H1 (cell line): ENCODE results near the gene SLC25A21. TPM values are rescaled to one million over a fixed set of nuclear protein-coding genes. Genes with fewer than 3 reads are reported as not detected.

Source experiments
- CTCF ChIA-PET: fragments of 300-600 bp; sonication (Branson Sonifier 250); formaldehyde crosslinking; loops from one replicate; lab custom pipeline; 2021; ENCODE audit not compliant: partially characterized antibody; lab: Charles Lee
- POLR2A ChIA-PET: fragments of 300-600 bp; sonication (Branson Sonifier 250); formaldehyde crosslinking; loops from one replicate; lab custom pipeline; 2021; ENCODE audit warnings: inconsistent platforms; ENCODE audit not compliant: partially characterized antibody; lab: Charles Lee
- DNase-seq, 2 experiments: peaks; one replicate each; pipeline versions ENCODE4 v3.0.0 to v3.0.0-alpha.2; 2010 to 2022; ENCODE audit warnings: low spot score in 2 of 2, low read depth in 1 of 2, mixed read lengths in 1 of 2
- FAIRE-seq: peaks from 2 replicates; lab custom pipeline; 2011; peaks lifted over from hg19 to GRCh38; lab: Jason Lieb, UNC
- H2AFZ ChIP-seq: 2 replicates; pipeline ENCODE4 v1.8.1; 2012; ENCODE audit warnings: low read length, inconsistent platforms
- H2AK5ac ChIP-seq: 2 replicates; pipeline ENCODE4 v1.6.1; 2013; ENCODE audit warnings: low read depth, low read length
- H2BK120ac ChIP-seq: replicated peaks from 2 replicates; pipeline ENCODE3; 2013; ENCODE audit warnings: low read depth, low read length, inconsistent platforms
- H2BK12ac ChIP-seq: 2 replicates; pipeline ENCODE4 v1.6.1; 2013; ENCODE audit warnings: low read depth, low read length
- H2BK15ac ChIP-seq: 2 replicates; pipeline ENCODE4 v1.6.1; 2013; ENCODE audit warnings: low read length
- H2BK20ac ChIP-seq: 2 replicates; pipeline ENCODE4 v1.6.1; 2013; ENCODE audit warnings: low read length
- H2BK5ac ChIP-seq: 2 replicates; pipeline ENCODE4 v1.6.1; 2013; ENCODE audit warnings: low read depth, low read length
- H3K14ac ChIP-seq: 2 replicates; pipeline ENCODE4 v1.6.1; 2013; ENCODE audit warnings: inconsistent platforms; ENCODE audit not compliant: insufficient read length
- H3K18ac ChIP-seq: 2 replicates; pipeline ENCODE4 v1.6.1; 2013; ENCODE audit warnings: low read length; ENCODE audit errors: extremely low read depth
- H3K23ac ChIP-seq: 2 replicates; pipeline ENCODE4 v1.6.1; 2013; ENCODE audit warnings: inconsistent platforms; ENCODE audit not compliant: insufficient read length
- H3K23me2 ChIP-seq: 2 replicates; pipeline ENCODE4 v1.6.1; 2013; ENCODE audit warnings: low read depth, low read length
- H3K27ac ChIP-seq: 2 replicates; pipeline ENCODE4 v1.6.1; 2011; ENCODE audit warnings: low read depth, low read length, inconsistent platforms
- H3K27me3 ChIP-seq, 4 experiments: replicated peaks in 1 of 4; 1 replicate in 1 of 4; 2 replicates in 3 of 4; pipeline versions ENCODE4 v1.6.1 to v1.8.1; 2011 to 2013; ENCODE audit warnings: low read length in 3 of 4, mild to moderate bottlenecking in 3 of 4, inconsistent platforms in 2 of 4, mixed read lengths in 2 of 4, moderate library complexity in 1 of 4; ENCODE audit not compliant: control insufficient read depth in 3 of 4, insufficient read depth in 3 of 4; ENCODE audit errors: extremely low read depth in 1 of 4
- H3K36me3 ChIP-seq, 4 experiments: 2 replicates each; pipeline versions ENCODE4 v1.6.1 to v1.8.1; 2011 to 2013; ENCODE audit warnings: mild to moderate bottlenecking in 4 of 4, low read length in 3 of 4, moderate library complexity in 2 of 4, control low read depth in 1 of 4, inconsistent platforms in 1 of 4; ENCODE audit not compliant: insufficient read depth in 4 of 4, control insufficient read depth in 2 of 4
- H3K4ac ChIP-seq: replicated peaks from 2 replicates; pipeline ENCODE3; 2013; ENCODE audit warnings: low read length, low read depth, mixed read lengths, inconsistent platforms; ENCODE audit not compliant: insufficient read length
- H3K4me1 ChIP-seq, 4 experiments: replicated peaks in 1 of 4; 1 replicate in 1 of 4; 2 replicates in 3 of 4; pipeline versions ENCODE4 v1.6.1 to v1.8.1; 2011 to 2013; ENCODE audit warnings: low read length in 3 of 4, inconsistent platforms in 2 of 4, mixed read lengths in 1 of 4; ENCODE audit not compliant: insufficient read depth in 4 of 4, control insufficient read depth in 3 of 4
- H3K4me2 ChIP-seq, 2 experiments: 2 replicates each; pipeline versions ENCODE4 v1.6.1 to v1.8.1; 2011 to 2013; ENCODE audit warnings: low read depth in 2 of 2, low read length in 2 of 2, control low read depth in 1 of 2, inconsistent platforms in 1 of 2, mild to moderate bottlenecking in 1 of 2; ENCODE audit not compliant: insufficient read depth in 1 of 2
- H3K4me3 ChIP-seq, 4 experiments: fragments of 200-600, 300-600 bp in 1 of 4; sonication (generic), shearing (Covaris generic), sonication (Bioruptor Twin) in 1 of 4; 2 replicates each; pipeline versions ENCODE4 v1.5.1 to v1.8.1; 2011 to 2016; ENCODE audit warnings: low read length in 4 of 4, low read depth in 3 of 4, control low read depth in 2 of 4, inconsistent platforms in 2 of 4, mild to moderate bottlenecking in 2 of 4, mixed read lengths in 1 of 4, moderate library complexity in 1 of 4; ENCODE audit not compliant: insufficient read depth in 2 of 4; ENCODE audit errors: extremely low read depth in 1 of 4
- H3K56ac ChIP-seq: replicated peaks from 2 replicates; pipeline ENCODE3; 2013; ENCODE audit warnings: low read depth, mild to moderate bottlenecking, mixed read lengths, low read length, inconsistent platforms; ENCODE audit not compliant: insufficient read length
- H3K79me1 ChIP-seq: 2 replicates; pipeline ENCODE4 v1.6.1; 2013; ENCODE audit warnings: low read depth, low read length, control low read depth
- H3K79me2 ChIP-seq, 2 experiments: 2 replicates each; pipeline versions ENCODE4 v1.6.1 to v1.8.1; 2012 to 2013; ENCODE audit warnings: low read length in 2 of 2, mild to moderate bottlenecking in 2 of 2, inconsistent platforms in 1 of 2; ENCODE audit not compliant: insufficient read depth in 2 of 2, control insufficient read depth in 1 of 2
- H3K9ac ChIP-seq, 4 experiments: replicated peaks in 1 of 4; 1 replicate in 1 of 4; 2 replicates in 3 of 4; pipeline versions ENCODE4 v1.6.1 to v1.8.1; 2011 to 2013; ENCODE audit warnings: low read depth in 3 of 4, low read length in 3 of 4, control low read depth in 2 of 4, mild to moderate bottlenecking in 2 of 4, moderate library complexity in 2 of 4, inconsistent platforms in 1 of 4; ENCODE audit errors: extremely low read depth in 1 of 4
- H3K9me3 ChIP-seq, 2 experiments: 2 replicates each; pipeline versions ENCODE4 v1.6.1 to v1.8.1; 2012 to 2013; ENCODE audit warnings: mild to moderate bottlenecking in 2 of 2, moderate library complexity in 2 of 2, control low read depth in 1 of 2, inconsistent platforms in 1 of 2, low read depth in 1 of 2, low read length in 1 of 2, mixed read lengths in 1 of 2; ENCODE audit not compliant: insufficient read depth in 2 of 2
- H4K20me1 ChIP-seq, 2 experiments: replicated peaks in 1 of 2; 2 replicates each; pipeline versions ENCODE3 to v1.8.1; 2011 to 2013; ENCODE audit warnings: inconsistent platforms in 2 of 2, low read length in 2 of 2, mild to moderate bottlenecking in 1 of 2; ENCODE audit not compliant: insufficient read depth in 2 of 2, control insufficient read depth in 1 of 2
- H4K5ac ChIP-seq: 2 replicates; pipeline ENCODE4 v1.6.1; 2013; ENCODE audit warnings: low read length, low read depth, mixed read lengths, inconsistent platforms; ENCODE audit not compliant: insufficient read length
- H4K8ac ChIP-seq: 2 replicates; pipeline ENCODE4 v1.8.0; 2013; ENCODE audit warnings: mild to moderate bottlenecking, moderate library complexity, low read length, inconsistent platforms; ENCODE audit not compliant: insufficient read depth; ENCODE audit errors: extremely low read depth
- H4K91ac ChIP-seq: replicated peaks from 2 replicates; pipeline ENCODE3; 2013; ENCODE audit warnings: low read length, mixed read lengths, inconsistent platforms; ENCODE audit not compliant: insufficient read length
- BACH1 ChIP-seq: IDR thresholded peaks from 2 replicates; pipeline ENCODE4 v1.6.1; 2012; ENCODE audit warnings: low read length, improper control_type of control experiment
- BCL11A ChIP-seq, 2 experiments: IDR thresholded peaks; one replicate each; pipeline ENCODE4 v1.6.1; 2011; ENCODE audit warnings: low read depth in 2 of 2, low read length in 2 of 2, mild to moderate bottlenecking in 2 of 2
- CBX8 ChIP-seq: fragments of 300-800, 300-1000 bp; sonication (generic); IDR thresholded peaks from 2 replicates; pipeline ENCODE4 v1.7.1; 2016; ENCODE audit warnings: low read depth, low read length, borderline replicate concordance
- CHD1 ChIP-seq: IDR thresholded peaks from 2 replicates; pipeline ENCODE4 v1.6.1; 2012; ENCODE audit warnings: low read depth, low read length, improper control_type of control experiment
- CREB1 ChIP-seq: IDR thresholded peaks from 2 replicates; pipeline ENCODE4 v1.6.1; 2012; ENCODE audit warnings: inconsistent platforms
- KDM1A ChIP-seq: fragments of 200-600, 300-600 bp; sonication (generic); IDR thresholded peaks from 2 replicates; pipeline ENCODE4 v1.7.1; 2016; ENCODE audit warnings: mild to moderate bottlenecking, low read length, borderline replicate concordance
- RAD21 ChIP-seq, 2 experiments: IDR thresholded peaks in 1 of 2; conservative IDR thresholded peaks in 1 of 2; 2 replicates each; pipeline ENCODE4 v1.6.1; 2011; ENCODE audit warnings: low read depth in 2 of 2, low read length in 2 of 2, improper control_type of control experiment in 1 of 2, inconsistent platforms in 1 of 2, mild to moderate bottlenecking in 1 of 2, moderate library complexity in 1 of 2
- SAP30 ChIP-seq: fragments of 300-600 bp; sonication (generic); IDR thresholded peaks from 2 replicates; pipeline ENCODE4 v1.7.1; 2012; ENCODE audit warnings: low read length, moderate library complexity, mild to moderate bottlenecking, inconsistent platforms; ENCODE audit not compliant: insufficient read depth, insufficient replicate concordance
- SIRT6 ChIP-seq: IDR thresholded peaks from one replicate; pipeline ENCODE4 v1.7.1; 2012; ENCODE audit warnings: low read length, inconsistent platforms
- SP2 ChIP-seq: IDR thresholded peaks from 2 replicates; pipeline ENCODE4 v1.6.1; 2012; ENCODE audit warnings: mild to moderate bottlenecking, low read length, inconsistent platforms
- SRF ChIP-seq: IDR thresholded peaks from 2 replicates; pipeline ENCODE4 v1.6.1; 2011; ENCODE audit warnings: mild to moderate bottlenecking, low read depth, low read length, moderate library complexity
- TCF12 ChIP-seq: IDR thresholded peaks from 2 replicates; pipeline ENCODE4 v1.6.1; 2011; ENCODE audit warnings: low read depth, mild to moderate bottlenecking, low read length
- WGBS, 2 experiments: shearing (Covaris generic) in 1 of 2; methylation state at CpG; one replicate each; pipeline versions ENCODE4 v1.1.6 to v1.1.7; 2013 to 2015; ENCODE audit warnings: low lambda C conversion rate in 2 of 2, mixed read lengths in 2 of 2, inconsistent platforms in 1 of 2, low coverage in 1 of 2, missing lambda C conversion rate in 1 of 2; ENCODE audit not compliant: insufficient replicate concordance in 2 of 2, insufficient coverage in 1 of 2, insufficient read length in 1 of 2; ENCODE audit errors: extremely low coverage in 1 of 2, missing lambda C conversion rate in 1 of 2; 5-methylcytosine and 5-hydroxymethylcytosine counted together
- polyA plus RNA-seq, 7 experiments: library from polyadenylated mRNA; depleted of rRNA in 3 of 7; stranded (reverse) in 5 of 7; unstranded in 2 of 7; fragments of >200 nt in 5 of 7; fragments of 200-250 nt in 2 of 7; gene quantifications; 1 replicate in 5 of 7; 2 replicates in 1 of 7; 4 replicates in 1 of 7; pipeline versions ENCODE4 v1.2.1 to v1.2.3, GENCODE V29; 2011 to 2013; ENCODE audit warnings: missing spikeins in 2 of 7, mixed read lengths in 2 of 7
- total RNA-seq: library from RNA; stranded (reverse); fragmentation: NEBNext Ultra II Directional; extraction: Animal tissue kit (Norgen Biotek cat#: 25700); gene quantifications from 2 replicates; pipeline ENCODE4 v1.2.1, GENCODE V29; 2021
- TF ChIP-seq, protein P1 (sequence below): IDR thresholded peaks from 2 replicates; pipeline ENCODE4 v1.6.1; 2012; ENCODE audit warnings: low read length, inconsistent platforms

Gene SLC25A21
- total and polyA plus RNA-seq, 2 of the 8 experiments (the other 6 are each of a cell fraction or from before 2014, with no cell fraction given) = 6.9 to 15.7 TPM

DNA sequence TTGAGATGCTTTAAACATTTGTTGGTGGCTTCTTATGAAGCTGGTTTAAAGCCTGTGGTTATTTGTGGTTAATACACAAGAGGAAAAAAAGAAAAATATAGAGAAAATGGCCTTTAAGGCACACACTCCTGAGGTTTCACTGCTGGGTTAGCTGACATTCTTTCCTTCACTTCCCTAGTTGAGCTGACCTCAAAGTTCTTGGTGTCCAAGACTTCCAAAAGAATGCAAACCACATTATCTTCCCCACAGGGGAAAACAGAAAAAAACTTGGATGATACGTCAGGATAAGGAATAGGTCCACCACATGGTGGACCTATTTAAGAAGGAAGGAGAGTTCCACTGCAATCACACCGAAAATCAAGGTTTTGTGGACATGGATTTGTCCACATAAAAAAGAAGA, 94.3 kb downstream of the SLC25A21 start:
- H4K91ac ChIP-seq = no peak overlapping the region
- DNase-seq = no peak
- no peak overlapping the region for H3K56ac ChIP-seq
- no peaks in the 10 kb centered on the region for H3K9me3 ChIP-seq
- WGBS, 2 experiments = 64% methylated on average over 2 of the region's 2 CpGs; no CpG with 5 or more reads in 1 of the 2 experiments
- no peak overlapping the region for H4K8ac ChIP-seq
- H2BK15ac ChIP-seq = no peak overlapping the region
- no peak overlapping the region for H2AK5ac ChIP-seq
- no peak overlapping the region for H2AFZ ChIP-seq
- H2BK5ac ChIP-seq = no peak overlapping the region
- ChIA-PET POLR2A (interaction anchor here (1.0 kb wide), 1 partner anchor 9 kb away, joined by 3 read pairs; no protein-coding TSS in a partner anchor), CTCF (interaction anchor here (0.6 to 1.0 kb wide), 2 partner anchors 48 to 72 kb away, joined by 4 read pairs; no protein-coding TSS in a partner anchor)
- no peak overlapping the region for H3K9ac ChIP-seq
- H3K14ac ChIP-seq = no peak overlapping the region
- no peak overlapping the region for H3K27ac ChIP-seq
- H3K4me3 ChIP-seq = no peak overlapping the region
- no peaks in the 10 kb centered on the region for H4K20me1 ChIP-seq
- no peak overlapping the region for H3K4ac ChIP-seq
- no peak overlapping the region for H3K18ac ChIP-seq
- H2BK20ac ChIP-seq = no peak overlapping the region
- H4K5ac ChIP-seq = no peak overlapping the region
- H3K4me2 ChIP-seq = no peak overlapping the region
- no peak for FAIRE-seq
- no peaks in the 10 kb centered on the region for H3K23me2 ChIP-seq
- H2BK120ac ChIP-seq = no peak overlapping the region
- no peaks in the 10 kb centered on the region for H3K27me3 ChIP-seq
- no peak overlapping the region for H2BK12ac ChIP-seq
- H3K79me2 ChIP-seq = no peaks in the 10 kb centered on the region
- no peak overlapping the region for H3K23ac ChIP-seq
- no peaks in the 10 kb centered on the region for H3K79me1 ChIP-seq
- no peaks in the 10 kb centered on the region for H3K36me3 ChIP-seq
- no peaks in the 10 kb centered on the region for H3K4me1 ChIP-seq
- TF ChIP-seq SAP30 (no peak), CREB1 (no peak), BCL11A (IDR thresholded peaks at IDR 0.05; ENCODE audit: low read depth in 2 of 2, low read length in 2 of 2) (no peak), SIRT6 (no peak), SP2 (no peak), KDM1A (no peak), TCF12 (no peak), BACH1 (no peak), SRF (no peak), CBX8 (no peak), CHD1 (no peak), RAD21 (IDR thresholded peaks at IDR 0.05 in 1 of 2, conservative IDR thresholded peaks at IDR 0.05 in 1 of 2; ENCODE audit: low read depth in 2 of 2, low read length in 2 of 2) (no peak)
- TF ChIP-seq, protein P1, sequence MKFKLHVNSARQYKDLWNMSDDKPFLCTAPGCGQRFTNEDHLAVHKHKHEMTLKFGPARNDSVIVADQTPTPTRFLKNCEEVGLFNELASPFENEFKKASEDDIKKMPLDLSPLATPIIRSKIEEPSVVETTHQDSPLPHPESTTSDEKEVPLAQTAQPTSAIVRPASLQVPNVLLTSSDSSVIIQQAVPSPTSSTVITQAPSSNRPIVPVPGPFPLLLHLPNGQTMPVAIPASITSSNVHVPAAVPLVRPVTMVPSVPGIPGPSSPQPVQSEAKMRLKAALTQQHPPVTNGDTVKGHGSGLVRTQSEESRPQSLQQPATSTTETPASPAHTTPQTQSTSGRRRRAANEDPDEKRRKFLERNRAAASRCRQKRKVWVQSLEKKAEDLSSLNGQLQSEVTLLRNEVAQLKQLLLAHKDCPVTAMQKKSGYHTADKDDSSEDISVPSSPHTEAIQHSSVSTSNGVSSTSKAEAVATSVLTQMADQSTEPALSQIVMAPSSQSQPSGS = no peak
